EL (cell line): Measurements from ENCODE around the gene OR1N1.
"Not testable (repeated sequence)": the region's sequence is repeated elsewhere in the genome, so short reads cannot be mapped to it uniquely, and the experiment has no call there.

Source experiments
- DNase-seq: peaks from one replicate; pipeline ENCODE4 v3.0.0-alpha.2; 2016

The OR1N1 gene, protein sequence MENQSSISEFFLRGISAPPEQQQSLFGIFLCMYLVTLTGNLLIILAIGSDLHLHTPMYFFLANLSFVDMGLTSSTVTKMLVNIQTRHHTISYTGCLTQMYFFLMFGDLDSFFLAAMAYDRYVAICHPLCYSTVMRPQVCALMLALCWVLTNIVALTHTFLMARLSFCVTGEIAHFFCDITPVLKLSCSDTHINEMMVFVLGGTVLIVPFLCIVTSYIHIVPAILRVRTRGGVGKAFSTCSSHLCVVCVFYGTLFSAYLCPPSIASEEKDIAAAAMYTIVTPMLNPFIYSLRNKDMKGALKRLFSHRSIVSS

DNA sequence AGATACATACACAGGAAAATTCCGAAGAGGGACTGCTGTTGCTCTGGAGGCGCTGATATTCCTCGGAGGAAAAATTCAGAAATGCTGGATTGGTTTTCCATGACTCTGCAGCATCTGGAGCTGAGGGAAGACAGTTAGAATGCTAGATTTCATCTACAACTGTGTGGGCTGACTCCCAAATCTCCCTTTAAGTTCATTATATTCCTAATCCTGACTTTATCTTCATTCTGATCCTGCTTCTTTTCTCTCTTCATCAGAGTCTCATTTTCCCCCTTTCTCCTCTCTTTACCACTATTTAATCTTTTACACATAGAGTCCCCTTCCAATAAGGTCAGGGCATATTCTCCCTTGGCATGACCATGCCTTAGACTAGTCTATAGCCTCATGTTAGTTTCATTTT lies at the start of gene OR1N1:
TSS of gene OR1N1 (minus strand) at position 101 of the 400 bp plus-strand sequence. CDS start at position 101, 0 bp downstream.
- DNase-seq = no peak

DNA sequence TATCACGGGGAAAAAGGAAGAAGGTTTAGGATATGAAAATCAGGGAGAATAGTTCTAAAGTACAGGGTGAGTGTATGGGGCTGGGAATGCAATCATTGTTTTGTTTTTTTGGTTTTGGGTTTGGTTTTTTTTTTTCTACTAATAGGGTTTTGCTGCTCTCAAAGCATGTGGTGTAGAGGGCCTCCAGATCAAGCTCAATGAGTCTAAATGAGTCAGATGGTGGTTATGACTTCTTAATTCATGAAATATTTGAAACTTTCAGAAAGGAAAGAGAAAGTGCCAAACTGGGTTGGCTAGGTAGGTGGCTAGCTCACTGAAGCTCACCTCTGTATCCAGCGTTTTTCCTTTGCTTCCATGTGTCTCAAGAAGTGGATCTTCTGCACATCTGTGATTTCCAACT lies 45.4 kb upstream of the OR1N1 start:
- DNase-seq = peak; percentile 25

DNA sequence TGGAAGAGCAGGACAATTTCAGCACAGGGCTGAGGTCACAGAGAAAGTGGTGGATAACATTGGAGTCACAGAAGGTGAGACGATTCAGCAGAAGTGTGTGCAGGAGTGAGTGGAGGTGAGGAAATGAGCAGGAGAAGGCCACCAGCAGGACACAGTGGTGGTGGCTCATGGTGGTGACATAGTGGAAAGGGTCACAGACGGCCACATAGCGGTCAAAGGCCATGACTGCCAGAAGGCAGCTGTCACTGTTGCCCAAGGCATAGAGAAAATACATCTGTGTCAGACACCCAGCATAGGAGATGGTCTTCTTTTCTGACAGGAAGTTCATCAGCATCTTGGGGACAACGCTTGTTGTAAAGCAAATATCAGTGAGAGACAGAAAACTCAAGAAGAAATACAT lies 40.8 kb upstream of the OR1N1 start:
- DNase-seq = no peak

DNA sequence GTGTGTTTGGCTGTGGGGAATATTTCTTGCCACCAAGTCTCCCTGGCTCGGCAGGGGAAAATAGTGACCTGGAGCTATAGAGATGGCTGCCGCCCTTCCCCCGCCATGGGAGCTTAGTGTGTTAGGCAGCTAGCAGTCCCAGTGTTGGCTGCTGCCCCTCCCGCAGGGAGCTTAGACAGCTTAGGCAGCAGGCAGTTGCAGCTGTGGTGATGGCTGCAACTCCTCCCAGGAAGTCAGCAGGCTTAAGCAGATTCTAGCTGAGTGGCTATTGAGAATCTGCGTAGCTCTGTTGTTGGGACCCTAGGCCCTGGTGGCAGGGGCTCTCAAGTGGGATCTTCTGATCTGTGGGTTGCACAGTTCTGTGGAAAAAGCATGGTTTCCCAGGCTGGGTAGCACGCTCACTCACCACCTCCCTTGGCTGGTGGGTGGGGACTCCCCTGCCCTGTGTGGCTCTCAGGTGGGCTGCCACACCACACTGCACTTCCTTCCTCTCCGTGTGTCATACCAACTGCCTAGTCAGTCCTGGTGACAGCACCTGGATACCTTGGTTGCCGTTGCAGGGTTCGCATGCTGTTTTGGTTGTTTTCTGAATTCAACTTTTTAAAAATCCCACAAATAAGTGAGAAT lies 35.2 kb upstream of the OR1N1 start:
- DNase-seq = no peak

DNA sequence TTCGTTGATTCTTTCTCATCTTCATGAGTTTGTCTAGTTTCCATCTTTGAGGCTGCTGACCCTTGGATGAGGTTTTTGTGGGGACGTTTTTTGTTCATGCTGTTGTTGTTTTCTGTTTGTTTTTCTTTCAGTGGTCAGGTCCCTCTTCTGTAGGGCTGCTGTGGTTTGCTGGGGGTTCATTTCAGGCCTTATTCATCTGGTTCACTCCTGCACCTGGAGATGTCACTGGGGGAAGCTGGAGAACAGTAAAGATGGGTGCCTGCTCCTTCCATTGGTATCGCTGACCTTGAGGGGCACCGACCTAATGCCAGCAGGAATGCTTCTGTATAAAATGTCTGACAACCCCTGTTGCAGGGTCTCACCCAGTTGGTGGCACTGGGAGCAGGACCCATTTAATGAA lies 34.4 kb upstream of the OR1N1 start:
- no peak for DNase-seq

DNA sequence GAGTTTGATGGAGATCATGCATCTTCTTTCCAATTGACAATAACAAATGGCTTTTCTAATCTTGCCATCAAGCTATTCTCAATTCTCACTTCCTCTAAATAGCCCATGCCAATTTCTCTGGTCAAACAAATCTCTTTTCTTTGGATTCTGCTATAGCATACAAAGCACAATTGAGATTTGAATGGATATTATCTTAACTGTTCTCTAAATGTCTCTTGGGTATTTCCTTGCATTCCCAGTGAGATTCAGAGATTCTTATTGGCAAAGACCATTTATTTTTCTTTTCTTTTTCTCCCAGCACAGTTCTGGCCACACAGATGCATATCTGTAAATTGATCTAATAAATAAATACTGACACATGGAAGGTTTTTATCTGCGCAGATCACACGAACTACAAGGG lies 25.7 kb upstream of the OR1N1 start, which contains the start of gene OR1N2:
TSS of gene OR1N2 (plus strand) at position 301 of the 400 bp plus-strand sequence. CDS start 100 bp downstream, outside the sequence.
- no peak for DNase-seq

DNA sequence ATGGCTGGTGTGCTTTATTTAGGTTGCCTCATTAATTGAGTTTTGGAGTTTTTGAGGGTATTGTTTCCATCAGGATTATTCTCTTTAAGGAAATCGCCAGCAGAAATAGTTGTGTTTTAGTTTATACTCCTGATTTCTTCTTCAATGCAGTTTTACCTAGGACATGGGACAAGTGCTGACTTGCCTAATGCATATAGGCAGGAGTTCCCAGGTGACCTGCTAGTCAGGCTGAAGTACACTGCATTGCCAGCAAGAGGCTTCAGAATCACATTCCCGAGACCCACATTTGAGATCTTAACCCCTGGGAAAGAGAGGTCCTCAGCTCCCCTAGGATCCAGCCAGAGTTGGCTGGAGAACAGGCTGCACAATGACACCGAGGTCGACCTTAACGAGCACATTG lies 24.3 kb upstream of the OR1N1 start:
- no peak for DNase-seq

DNA sequence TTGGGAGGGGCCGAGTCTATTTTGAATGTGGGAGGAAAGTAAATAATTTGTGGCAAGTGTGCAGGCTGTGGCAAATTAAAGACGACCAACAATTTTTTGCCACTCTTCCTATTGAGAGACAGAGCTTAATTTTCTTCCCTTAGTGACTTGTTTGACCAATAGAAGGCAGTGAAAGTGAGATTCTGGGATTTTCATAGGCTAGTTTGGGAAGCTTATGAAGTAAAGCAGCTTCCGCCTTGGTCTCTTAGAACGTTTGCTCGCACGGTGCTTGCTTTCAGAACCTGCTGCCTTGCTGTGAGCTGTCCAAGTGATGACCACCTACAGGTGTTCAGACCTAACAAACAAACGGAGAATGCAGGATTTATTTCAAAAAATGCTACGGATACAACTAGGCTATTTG lies 19.1 kb upstream of the OR1N1 start:
- DNase-seq = no peak

DNA sequence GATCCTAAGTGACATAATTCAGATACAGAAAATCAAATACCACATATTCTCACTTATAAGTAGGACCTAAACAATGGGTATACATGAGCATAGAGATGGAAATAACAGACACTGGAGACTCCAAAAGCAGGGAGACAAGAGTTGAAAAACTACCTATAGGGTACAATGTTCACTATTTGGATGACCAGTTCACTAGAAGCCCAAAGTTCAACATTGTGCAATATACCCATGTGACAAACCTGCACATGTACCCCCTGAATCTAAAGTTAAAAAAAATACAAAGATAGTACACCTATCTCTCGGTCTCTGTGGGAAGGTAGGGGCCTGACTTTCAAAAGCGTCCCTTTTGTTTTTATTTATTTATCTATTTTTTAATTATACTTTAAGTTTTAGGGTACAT lies 11.7 kb upstream of the OR1N1 start:
- no peak for DNase-seq

DNA sequence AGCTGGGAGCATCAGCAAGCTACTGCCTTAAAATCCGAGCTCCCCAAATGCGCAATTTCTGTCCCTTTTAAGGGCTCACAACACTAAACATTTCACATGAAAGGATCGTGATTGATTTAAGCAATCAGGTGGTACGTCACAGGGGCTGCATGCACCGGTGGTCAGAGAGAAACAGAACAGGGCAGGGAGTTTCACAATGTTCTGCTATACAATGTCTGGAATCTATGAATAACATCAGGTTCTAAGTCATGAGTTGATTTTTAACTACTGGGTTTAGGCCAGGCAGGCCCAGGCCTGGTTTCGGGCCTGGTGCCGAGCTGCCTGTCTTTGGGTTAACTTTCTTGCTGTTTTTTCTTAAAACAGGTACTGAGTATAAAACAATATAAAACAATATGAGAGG lies 10.0 kb upstream of the OR1N1 start:
- not testable (repeated sequence) for DNase-seq

DNA sequence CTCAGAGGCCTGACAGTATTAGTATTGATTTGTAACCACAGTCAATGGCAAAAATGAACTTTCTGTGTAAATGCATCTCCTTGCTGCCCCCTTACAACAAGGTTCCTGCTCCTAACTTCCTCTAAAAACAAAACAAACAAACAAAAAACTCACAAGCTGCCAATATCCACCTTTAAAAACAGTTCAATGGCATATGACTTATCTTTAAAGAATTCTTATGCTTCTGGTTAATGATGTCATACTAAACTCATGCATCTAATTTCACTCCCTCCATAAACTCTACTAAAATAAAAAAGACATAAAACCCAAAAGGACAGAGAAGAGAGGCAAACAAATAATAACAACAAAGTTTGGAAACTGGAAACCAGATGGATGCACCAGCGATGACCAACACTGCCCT lies 9.0 kb upstream of the OR1N1 start:
- DNase-seq = peak; percentile 7

DNA sequence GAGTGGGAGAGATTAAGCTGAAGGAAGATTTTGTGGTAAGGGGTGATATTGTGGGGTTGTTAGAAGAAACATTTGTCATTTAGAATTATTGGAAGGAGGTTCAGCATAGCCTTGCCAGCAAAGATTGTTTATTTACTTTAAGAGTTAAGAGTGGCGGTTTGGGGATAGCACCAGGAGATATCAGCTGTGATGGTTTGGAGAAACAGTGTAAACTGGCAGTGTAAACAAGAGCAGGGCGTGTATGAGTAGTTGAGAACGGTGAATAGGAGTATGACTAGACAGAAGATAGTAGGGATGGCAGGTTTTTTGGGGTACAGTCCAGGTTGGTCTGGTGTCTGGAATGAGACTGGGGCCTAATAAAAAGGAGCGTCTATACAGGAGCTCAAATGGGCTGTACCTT lies 4.1 kb upstream of the OR1N1 start:
- DNase-seq = not testable (repeated sequence)

DNA sequence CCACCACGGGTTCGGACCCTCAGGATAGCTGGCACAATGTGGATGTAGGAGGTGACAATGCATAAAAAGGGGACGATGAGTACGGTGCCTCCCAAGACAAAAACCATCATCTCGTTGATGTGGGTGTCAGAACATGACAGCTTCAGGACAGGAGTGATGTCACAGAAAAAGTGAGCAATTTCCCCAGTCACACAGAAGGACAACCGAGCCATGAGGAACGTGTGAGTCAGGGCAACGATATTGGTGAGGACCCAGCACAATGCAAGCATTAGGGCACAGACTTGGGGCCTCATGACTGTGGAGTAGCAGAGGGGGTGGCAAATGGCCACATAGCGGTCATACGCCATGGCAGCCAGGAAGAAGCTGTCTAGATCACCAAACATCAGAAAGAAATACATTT lies 491 bp downstream of the OR1N1 start:
- DNase-seq = no peak

DNA sequence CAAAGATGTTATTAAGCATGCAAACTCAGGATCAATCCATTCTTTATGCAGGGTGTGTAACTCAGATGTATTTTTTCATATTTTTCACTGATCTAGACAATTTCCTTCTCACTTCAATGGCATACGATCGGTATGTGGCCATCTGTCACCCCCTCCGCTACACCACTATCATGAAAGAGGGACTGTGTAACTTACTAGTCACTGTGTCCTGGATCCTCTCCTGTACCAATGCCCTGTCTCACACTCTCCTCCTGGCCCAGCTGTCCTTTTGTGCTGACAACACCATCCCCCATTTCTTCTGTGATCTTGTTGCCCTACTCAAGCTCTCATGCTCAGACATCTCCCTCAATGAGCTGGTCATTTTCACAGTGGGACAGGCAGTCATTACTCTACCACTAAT lies 7.7 kb downstream of the OR1N1 start:
- no peak for DNase-seq

DNA sequence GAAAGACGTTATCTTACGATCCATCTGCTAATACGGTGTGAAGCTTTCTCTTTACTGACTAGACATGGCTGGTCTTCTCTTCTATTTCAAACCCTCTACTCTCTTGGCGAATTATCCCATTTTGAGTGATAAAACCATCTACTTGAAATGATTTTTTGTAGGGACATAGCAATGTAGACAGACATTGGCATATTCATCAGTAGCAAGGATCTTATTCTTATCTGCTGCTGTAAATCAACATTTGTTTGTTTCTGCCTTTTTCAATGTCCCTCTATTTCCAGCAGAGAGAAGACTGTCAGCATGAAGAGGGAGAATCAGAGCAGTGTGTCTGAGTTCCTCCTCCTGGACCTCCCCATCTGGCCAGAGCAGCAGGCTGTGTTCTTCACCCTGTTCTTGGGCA lies 8.3 kb downstream of the OR1N1 start, which contains the start of gene OR1J4:
TSS of gene OR1J4 (plus strand) at position 301 of the 400 bp plus-strand sequence. CDS start at position 301, 0 bp downstream.
- no peak for DNase-seq

DNA sequence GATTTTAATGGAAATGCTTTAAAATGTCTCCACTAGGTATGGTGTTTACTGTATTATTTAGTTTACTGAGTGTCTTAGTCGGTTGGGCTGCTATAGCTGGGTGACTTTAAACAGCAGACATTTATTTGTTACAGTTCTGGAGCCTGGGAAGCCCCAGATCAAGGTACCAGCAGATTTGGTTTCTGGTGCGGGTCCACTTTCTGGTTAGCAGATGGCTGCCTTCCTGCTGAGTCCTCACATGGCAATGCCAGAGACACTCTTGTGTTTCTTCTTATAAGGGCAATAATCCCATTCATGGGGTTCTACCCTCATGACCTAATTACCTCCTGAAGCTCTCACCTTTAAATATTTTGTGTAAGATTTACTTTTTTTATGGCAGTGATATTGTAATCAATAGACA lies 8.9 kb downstream of the OR1N1 start:
- no peak for DNase-seq

DNA sequence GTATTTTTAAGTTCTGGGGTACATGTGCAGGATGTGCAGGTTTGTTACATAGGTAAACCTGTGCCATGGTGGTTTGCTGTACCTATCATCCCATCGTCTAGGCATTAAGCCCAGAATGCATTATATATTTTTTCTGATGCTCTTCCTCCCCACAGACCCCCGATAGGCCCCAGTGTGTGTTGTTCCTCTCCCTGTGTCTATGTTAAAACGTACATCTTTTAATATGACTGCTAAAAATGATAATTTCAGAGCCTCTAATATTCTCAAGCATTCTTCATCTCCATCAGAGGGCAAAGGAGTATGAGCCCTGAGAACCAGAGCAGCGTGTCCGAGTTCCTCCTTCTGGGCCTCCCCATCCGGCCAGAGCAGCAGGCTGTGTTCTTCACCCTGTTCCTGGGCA lies 16.6 kb downstream of the OR1N1 start, which contains the start of gene OR1J2:
TSS of gene OR1J2 (plus strand) at position 301 of the 400 bp plus-strand sequence. CDS start at position 301, 0 bp downstream.
- DNase-seq = no peak

DNA sequence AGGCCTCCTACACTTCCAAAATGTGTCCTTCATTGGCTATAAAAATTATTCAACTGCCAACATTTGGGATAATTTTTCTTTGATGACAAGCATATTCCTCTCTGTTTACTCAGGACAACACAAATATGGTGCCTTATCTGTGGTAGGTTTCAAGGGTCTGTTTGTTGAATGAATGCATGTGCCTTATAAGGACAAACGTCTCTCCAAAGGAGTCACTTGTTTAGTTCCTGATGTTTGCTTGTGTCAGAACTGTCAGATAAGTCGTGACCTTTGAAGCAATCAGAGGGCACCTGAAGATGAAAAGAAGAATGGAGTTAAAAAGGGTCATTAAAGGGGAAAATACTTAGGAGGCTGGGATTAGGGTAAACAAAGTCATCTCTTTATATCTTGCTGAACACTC lies 20.1 kb downstream of the OR1N1 start:
- DNase-seq = no peak

DNA sequence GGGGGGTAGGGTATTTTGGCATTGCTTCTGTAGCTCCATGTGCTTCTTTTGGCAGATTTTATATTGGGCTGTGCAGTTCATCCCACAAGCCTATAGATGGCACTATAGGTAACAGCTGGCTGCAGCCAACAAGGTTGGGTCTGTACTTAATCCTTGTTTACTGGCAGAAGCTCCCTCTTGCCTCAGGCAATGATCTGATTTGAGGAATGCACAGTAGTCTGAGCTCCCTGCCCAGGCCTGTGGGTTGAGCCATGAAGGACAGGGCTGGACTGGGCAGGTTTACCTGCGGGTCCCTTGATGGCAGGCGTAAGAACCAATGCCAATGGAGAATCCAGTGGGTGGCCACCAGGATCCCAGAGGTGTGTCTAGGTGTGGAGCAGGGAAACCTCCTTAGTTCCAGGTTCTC lies 28.2 kb downstream of the OR1N1 start:
- DNase-seq = peak; percentile 74

DNA sequence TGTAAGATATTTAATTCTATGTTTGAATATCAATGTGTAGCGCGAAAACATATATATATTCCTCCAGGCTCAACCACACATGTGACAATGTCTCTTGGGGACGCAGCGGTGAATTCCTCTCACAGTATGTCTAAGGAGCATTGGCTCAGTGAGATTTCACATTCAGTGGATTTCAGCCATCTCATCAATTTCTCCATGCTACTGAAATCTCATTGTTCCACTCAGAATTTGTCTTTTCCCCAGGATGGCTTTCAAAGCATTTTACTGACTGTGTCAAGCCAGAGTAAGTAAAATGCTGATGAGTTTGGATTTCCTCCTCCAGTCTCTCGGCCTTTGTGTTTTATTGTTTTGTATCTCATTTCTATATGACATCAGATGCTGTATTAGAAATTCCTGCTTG lies 48.0 kb downstream of the OR1N1 start:
- no peak for DNase-seq

DNA sequence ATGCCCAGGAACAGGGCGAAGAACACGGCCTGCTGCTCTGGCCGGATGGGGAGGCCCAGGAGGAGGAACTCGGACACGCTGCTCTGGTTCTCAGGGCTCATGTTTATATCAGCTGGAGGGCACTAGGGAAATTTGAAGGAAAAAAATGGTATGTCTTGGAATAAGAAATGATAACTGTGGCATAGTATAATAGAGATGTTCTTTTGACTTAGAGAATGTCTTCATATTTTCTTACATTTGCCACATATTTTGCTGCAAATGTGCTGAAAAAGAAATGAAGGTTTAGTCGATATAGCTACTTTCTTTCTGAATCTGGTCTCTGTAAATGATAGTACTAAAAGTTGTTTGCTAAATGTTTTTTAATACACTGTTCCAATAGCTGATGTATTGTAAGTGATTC lies 49.3 kb downstream of the OR1N1 start, which contains the start of gene OR1J1:
TSS of gene OR1J1 (minus strand) at position 101 of the 400 bp plus-strand sequence. CDS start at position 101, 0 bp downstream.
- no peak for DNase-seq

DNA sequence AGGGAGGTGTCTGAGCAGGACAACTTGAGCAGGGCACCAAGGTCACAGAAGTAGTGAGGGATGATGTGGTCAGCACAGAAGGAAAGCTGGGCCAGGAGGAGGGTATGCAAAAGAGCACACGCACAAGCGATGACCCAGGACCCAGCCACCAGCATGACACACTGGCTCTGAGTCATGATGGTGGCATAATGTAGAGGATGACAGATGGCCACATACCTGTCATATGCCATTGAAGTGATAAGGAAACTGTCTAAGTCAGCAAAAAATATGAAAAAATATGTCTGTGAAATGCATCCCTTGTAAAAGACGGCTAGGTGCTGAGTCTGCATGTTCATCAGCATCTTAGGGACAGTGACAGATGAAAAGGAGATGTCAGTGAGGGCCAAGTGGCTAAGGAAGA lies 49.7 kb downstream of the OR1N1 start:
- DNase-seq = no peak
